CD4-positive, alpha-beta T cell treated with Interleukin-4 for 4 hours (primary cell): Measurements from ENCODE around the gene MYO3A.

Experiments used
- DNase-seq: peaks from one replicate; pipeline ENCODE4 v3.0.0-alpha.2; 2020

Gene MYO3A

DNA sequence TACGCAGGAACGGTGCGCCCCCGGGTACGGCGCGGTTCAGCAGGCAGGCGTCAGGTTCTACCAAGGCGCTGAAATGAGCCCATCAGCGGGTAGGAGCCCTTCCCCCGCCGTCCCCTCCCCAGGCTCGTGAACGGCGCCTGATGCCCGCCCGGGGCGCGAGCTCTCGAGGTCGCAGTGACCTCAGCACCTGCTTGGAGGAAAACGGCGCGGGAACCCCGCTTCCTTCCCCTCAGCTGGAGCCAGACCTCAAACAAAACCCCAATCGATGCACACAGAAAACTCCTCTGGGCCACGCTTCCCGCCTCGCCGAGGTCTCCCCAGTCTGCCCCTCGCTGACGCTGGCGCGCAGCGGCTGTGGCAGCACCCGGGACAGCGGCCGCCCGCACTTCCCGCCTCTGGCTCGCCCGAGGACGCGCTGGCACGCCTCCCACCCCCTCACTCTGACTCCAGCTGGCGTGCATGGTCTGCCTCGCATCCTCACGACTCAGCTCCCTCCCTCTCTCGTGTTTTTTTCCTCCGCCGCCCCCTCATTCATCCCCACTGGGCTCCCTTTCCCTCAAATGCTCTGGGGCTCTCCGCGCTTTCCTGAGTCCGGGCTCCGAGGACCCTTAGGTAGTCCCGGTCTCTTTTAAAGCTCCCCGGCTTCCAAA is 282.0 kb downstream of the MYO3A start:
- no peak for DNase-seq

DNA sequence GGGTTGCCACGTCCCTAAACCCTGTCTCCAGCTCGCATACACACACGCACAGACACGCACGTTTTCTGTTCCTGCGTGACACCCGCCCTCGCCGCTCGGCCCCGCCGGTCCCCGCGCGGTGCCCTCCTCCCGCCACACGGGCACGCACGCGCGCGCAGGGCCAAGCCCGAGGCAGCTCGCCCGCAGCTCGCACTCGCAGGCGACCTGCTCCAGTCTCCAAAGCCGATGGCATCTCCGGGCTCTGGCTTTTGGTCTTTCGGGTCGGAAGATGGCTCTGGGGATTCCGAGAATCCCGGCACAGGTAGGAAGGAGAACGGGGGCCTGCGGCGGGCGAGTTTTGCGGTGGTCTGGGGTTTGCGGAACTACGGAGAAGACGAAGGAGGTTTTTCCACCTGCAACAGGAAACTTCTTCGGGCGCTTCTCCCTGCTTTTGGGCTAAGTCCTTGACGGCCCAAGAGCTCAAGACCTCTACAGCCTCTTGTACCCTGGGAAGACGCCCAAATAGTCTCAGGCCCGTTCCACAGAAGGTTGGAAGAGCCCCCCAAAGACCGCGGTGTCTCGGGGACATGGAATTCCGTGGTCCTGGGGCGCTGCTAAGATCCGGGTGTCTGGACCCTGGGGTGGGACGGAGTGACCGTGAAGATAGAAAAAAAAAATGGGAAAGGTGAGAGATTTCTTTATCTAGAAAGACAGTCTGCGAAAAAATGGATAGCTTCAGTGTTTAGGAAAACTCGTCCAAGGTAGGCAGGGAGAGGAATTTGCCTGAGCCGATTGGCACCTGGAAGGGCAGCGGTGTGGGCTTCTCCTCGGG is 282.8 kb downstream of the MYO3A start, which contains the start of gene GAD2:
GAD2 (plus strand) TSS at position 190 of the 811 bp plus-strand sequence; CDS start at position 226, 36 bp downstream.
- DNase-seq, result no peak

DNA sequence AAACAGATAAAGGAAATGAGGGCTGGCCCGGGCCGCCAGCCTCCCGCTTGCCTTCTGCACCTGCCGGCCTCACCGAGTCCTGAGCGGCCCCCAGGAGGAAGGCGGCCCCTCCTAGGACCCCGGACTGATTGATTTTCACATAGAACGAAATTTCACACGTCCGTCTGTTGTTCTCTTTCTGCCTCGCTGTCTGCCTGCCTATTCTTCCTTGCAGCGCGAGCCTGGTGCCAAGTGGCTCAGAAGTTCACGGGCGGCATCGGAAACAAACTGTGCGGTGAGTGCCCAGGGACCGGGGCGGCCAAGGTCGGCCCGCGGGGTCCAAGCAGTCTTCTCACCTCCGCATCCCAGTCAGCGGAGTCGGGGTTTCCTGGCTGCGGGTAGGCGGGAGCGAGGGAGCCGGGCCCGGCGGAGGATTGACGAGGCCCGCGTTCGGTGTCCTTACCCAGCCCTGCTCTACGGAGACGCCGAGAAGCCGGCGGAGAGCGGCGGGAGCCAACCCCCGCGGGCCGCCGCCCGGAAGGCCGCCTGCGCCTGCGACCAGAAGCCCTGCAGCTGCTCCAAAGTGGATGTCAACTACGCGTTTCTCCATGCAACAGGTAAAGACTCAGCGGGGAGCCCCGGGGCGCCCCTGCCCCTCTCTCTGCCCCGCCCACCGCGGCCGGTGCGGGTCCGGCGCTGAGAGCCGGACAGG is 283.5 kb downstream of the MYO3A start:
- DNase-seq, result no peak

GRCh38 chr10:26219676-26220075 is 285.6 kb downstream of the MYO3A start:
- DNase-seq, result no peak

DNA sequence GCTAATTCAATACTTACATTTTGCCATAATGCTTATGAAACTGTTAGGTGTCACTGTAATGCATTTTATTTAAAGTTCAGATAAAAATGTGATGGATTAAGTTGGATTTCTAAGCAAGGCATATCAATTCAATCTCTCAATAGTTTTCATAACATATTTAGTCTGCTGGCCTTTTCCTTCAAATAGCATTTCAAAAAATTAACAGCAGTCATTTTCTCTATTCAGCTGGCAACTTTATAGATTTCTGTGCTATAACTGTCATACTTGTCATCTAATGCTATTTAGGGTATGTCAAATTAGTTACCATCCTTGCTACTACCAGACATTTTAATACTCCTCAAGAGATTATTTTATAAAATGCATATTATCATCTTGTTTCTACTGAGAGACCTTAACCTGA is 286.9 kb downstream of the MYO3A start:
- no peak for DNase-seq

GRCh38 chr10:26221541-26221940 is 287.5 kb downstream of the MYO3A start:
- no peak for DNase-seq

- DNase-seq, result no peak
Measured at GRCh38 chr10:26222563-26222962, 288.5 kb downstream of the MYO3A start.

GRCh38 chr10:26225322-26225721 is 291.3 kb downstream of the MYO3A start:
- no peak for DNase-seq

DNA sequence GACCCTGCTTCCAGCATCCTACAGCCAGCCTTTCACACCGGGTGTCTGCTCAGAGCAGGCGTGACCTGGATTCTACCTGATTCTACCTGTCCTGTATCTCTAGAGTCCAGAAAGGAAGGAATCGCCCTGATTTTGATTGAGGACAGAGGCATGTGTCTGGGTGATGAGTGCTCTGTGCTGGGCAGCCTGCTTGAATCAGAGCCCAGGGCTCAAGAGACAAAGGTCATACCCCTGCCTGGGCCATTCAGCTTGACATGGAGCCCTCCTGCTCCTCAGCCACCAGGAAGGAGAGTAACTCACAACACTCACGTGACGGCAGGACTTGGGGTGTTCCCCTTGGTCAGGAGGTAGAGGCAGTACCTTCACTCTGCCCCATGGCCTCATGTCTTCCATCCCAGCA is 293.8 kb downstream of the MYO3A start:
- DNase-seq, result no peak

DNA sequence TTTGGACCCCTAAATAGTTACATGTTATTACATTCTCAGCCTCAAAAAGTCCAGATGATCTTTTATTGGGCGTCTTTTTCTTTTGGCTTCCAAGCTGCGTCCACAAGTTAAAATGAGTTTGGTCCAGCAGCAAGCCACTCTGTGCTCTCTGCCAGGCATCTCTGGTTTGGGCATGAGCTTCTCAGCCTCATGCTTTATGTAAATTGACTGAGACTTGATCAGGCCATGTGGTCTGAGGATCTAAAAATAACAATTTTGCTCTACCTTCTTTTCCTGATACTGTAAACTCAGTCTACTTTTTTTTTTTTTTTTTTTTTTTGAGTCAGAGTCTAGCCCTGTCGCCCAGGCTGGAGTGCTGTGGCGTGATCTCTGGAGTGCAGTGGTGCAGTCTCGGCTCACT is 298.1 kb downstream of the MYO3A start:
- no peak for DNase-seq

DNA sequence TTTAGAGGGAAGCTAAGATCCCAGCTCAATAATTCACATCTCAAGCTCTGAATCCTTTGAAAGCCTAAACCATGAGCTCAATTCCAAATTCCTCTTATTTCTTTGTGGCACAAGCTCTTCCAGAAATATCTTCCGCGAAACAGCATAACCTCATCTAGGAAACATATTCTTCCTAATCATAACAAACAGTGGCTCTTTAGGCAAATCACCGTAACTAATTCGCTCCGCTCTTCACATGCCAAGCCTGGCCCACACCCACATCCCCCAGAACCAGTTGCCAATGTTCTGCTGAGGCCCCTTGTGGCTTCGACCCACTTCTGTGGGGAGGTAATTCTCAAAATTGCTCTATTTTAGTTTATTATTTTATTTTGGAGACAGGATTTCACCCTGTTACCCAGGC is 301.7 kb downstream of the MYO3A start:
- DNase-seq, result no peak

DNA sequence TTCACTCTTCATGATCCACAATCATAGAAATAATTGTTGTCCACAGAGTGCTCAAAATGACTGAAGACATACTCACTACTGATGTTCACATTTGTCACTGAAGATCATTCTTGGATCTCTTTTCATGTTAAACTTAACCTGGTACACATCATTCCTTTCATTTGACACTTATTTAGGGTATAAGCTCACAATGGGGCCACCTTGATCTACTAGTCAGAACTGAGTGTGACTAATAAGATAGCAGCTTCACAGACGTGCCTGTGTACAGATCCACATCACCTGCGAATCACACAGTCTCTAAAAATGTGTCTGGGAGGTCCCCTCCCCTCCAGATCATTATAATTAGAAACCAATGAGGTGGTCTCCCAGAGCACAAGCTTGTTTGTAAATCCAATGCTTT is 304.3 kb downstream of the MYO3A start:
- no peak for DNase-seq

GRCh38 chr10:26242706-26243350 is 308.8 kb downstream of the MYO3A start:
- DNase-seq, result no peak

DNA sequence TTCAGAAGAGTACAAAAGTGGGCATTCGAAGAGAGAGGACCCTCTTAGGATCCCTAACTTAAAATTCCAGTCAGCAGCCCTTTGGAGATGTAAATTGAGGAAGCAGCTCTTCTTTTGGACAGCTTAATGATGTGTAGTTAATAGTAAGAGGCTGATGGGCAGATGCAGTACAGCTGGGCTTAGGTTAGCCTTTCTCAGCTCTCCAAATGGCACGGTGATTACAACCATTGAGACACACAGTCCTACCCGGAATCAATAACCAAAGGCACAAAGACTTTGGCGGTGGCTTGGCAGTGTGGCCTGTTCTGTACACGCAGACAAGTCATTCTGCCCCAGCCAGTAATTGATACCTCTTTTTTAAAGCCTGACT is 309.3 kb downstream of the MYO3A start:
- DNase-seq, result no peak

- DNase-seq, result no peak
Measured at GRCh38 chr10:26249681-26250080, 315.7 kb downstream of the MYO3A start.

GRCh38 chr10:26251925-26252324 is 317.9 kb downstream of the MYO3A start:
- DNase-seq, result no peak

GRCh38 chr10:26254616-26255015 is 320.6 kb downstream of the MYO3A start:
- DNase-seq, result no peak

GRCh38 chr10:26259341-26259740 is 325.3 kb downstream of the MYO3A start:
- DNase-seq, result no peak
